Measurements from ENCODE around the gene RBM4B. TPM values are rescaled to one million over a fixed set of nuclear protein-coding genes. Genes with fewer than 3 reads are reported as not detected.

RBM4B gene
- total RNA-seq, 1 experiment from 2014 or later, result 33.6 TPM

DNA sequence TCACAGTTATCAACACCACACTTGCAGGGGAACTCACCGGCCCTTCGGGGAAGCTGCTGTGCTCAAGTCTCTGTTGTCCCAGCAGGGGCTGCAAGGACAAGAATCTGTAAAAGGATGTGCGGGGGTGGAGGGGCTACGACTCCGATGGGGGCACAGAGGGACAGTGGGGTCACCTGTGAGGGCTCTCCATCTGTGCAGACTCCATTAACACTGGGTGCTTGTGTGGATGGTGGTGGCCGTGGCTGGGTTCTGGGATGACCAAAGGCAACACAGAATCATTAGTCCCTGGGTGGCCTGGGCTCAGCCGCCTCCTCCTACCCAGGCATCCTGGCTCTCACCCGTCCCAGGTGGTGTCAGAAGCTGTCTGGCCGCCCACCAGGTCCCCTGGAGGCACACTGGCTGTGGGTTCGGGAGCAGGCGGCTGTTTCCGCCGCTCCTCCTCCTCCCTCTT lies 10.2 kb upstream of the RBM4B start:
- intact Hi-C loops (cut with micrococcal nuclease; ENCODE audit: unreplicated experiment), result no loop called here
- in situ Hi-C loops (cut with HindIII; ENCODE audit: low pct_unique_long_range_greater_than_20kb, low sequenced_read_pairs), result no loop called here
- no TSS peak for BruUV-seq (replicated peaks)
- DNase-seq (ENCODE audit: low read depth, low spot score) (no peak), ATAC-seq (no peak)
- Histone ChIP-seq H3K9me3 (ENCODE audit: control insufficient read depth, insufficient read depth, low read depth, low read length) (no peaks in the 10 kb centered on the region), H3K27ac (ENCODE audit: low read length) (no peak overlapping the region), H3K36me3 (ENCODE audit: control insufficient read depth, insufficient read depth, low read length) (no peaks in the 10 kb centered on the region), H3K4me3 (ENCODE audit: low read depth in 2 of 2, low read length in 2 of 2) (no peak overlapping the region), H3K4me1 (ENCODE audit: control insufficient read depth, insufficient read depth, low read length) (no peaks in the 10 kb centered on the region), H3K27me3 (ENCODE audit: control insufficient read depth, insufficient read depth, low read length) (no peaks in the 10 kb centered on the region)
- POLR2A ChIA-PET, result interaction anchor here (0.6 kb wide), 1 partner anchor 291 kb away, joined by 4 read pairs; no protein-coding TSS in a partner anchor
- CTCF ChIA-PET, result no interaction called here
- TF ChIP-seq TCF7L2 (IDR thresholded peaks at IDR 0.05; ENCODE audit: low read depth, low read length), result no peak
- TF ChIP-seq POLR2AphosphoS5 (IDR thresholded peaks at IDR 0.05; ENCODE audit: low read depth, low read length), result no peak
- TF ChIP-seq, protein P1, sequence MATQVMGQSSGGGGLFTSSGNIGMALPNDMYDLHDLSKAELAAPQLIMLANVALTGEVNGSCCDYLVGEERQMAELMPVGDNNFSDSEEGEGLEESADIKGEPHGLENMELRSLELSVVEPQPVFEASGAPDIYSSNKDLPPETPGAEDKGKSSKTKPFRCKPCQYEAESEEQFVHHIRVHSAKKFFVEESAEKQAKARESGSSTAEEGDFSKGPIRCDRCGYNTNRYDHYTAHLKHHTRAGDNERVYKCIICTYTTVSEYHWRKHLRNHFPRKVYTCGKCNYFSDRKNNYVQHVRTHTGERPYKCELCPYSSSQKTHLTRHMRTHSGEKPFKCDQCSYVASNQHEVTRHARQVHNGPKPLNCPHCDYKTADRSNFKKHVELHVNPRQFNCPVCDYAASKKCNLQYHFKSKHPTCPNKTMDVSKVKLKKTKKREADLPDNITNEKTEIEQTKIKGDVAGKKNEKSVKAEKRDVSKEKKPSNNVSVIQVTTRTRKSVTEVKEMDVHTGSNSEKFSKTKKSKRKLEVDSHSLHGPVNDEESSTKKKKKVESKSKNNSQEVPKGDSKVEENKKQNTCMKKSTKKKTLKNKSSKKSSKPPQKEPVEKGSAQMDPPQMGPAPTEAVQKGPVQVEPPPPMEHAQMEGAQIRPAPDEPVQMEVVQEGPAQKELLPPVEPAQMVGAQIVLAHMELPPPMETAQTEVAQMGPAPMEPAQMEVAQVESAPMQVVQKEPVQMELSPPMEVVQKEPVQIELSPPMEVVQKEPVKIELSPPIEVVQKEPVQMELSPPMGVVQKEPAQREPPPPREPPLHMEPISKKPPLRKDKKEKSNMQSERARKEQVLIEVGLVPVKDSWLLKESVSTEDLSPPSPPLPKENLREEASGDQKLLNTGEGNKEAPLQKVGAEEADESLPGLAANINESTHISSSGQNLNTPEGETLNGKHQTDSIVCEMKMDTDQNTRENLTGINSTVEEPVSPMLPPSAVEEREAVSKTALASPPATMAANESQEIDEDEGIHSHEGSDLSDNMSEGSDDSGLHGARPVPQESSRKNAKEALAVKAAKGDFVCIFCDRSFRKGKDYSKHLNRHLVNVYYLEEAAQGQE (IDR thresholded peaks at IDR 0.05; ENCODE audit: insufficient read depth in 1 of 2, low read depth in 2 of 2, low read length in 1 of 2), result no peak
- TF ChIP-seq, protein P2, sequence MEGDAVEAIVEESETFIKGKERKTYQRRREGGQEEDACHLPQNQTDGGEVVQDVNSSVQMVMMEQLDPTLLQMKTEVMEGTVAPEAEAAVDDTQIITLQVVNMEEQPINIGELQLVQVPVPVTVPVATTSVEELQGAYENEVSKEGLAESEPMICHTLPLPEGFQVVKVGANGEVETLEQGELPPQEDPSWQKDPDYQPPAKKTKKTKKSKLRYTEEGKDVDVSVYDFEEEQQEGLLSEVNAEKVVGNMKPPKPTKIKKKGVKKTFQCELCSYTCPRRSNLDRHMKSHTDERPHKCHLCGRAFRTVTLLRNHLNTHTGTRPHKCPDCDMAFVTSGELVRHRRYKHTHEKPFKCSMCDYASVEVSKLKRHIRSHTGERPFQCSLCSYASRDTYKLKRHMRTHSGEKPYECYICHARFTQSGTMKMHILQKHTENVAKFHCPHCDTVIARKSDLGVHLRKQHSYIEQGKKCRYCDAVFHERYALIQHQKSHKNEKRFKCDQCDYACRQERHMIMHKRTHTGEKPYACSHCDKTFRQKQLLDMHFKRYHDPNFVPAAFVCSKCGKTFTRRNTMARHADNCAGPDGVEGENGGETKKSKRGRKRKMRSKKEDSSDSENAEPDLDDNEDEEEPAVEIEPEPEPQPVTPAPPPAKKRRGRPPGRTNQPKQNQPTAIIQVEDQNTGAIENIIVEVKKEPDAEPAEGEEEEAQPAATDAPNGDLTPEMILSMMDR (IDR thresholded peaks at IDR 0.05), result no peak
- TF ChIP-seq SIN3A (IDR thresholded peaks at IDR 0.05; ENCODE audit: borderline replicate concordance, insufficient read depth, low read depth, low read length), result no peak

DNA sequence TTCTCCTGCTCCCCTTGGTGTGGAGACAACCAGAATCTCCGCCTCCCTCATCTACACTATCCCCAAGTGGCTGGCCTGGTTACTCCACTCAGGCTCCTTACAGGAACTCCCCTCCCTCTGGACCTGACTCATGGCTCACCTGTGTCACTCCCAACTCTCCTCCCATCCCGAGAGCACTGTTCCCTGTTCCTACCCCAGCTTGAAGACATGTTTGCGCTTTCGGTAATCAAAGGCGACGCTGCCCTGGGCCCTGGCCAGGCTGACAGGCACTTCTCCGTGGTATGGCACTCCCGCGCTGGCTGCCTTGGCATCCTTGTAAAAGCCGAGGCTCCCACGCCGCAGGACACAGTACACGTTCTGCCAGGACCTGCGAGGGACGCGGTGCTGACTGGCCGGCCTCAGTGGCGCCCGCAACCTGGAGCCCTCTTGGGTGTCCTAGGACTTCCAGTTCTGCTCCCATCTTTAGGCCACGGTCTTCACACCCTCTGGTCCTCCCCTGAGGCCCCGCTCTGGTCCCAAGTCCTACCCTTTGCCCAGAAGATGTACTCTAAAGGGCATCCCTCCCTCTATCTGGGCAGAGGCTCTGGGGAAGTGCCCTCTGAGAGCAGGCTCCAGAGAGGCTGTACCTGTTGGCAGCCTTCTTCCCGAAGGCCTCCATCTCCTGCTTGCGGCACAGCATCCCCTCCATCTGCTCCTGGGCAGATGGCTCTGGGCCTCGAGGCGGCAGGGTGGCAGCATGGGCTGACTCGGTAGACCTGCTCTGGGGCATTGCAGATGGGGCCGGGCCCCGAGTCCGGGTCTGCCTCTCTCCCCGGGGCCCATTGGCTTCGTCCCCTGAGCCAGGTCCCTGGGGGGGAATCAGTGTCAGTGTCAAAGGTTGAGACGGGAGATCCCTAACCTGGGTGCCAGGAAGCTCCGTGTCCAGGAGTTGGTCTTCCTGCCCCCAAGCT lies 9.4 kb upstream of the RBM4B start:
- Histone ChIP-seq H3K36me3 (ENCODE audit: control insufficient read depth, insufficient read depth, low read length) (no peaks in the 10 kb centered on the region), H3K9me3 (ENCODE audit: control insufficient read depth, insufficient read depth, low read depth, low read length) (no peaks in the 10 kb centered on the region), H3K27ac (ENCODE audit: low read length) (no peak overlapping the region), H3K4me1 (ENCODE audit: control insufficient read depth, insufficient read depth, low read length) (no peaks in the 10 kb centered on the region), H3K27me3 (ENCODE audit: control insufficient read depth, insufficient read depth, low read length) (no peaks in the 10 kb centered on the region), H3K4me3 (ENCODE audit: low read depth in 2 of 2, low read length in 2 of 2) (no peak overlapping the region)
- in situ Hi-C loops (cut with HindIII; ENCODE audit: low pct_unique_long_range_greater_than_20kb, low sequenced_read_pairs) (no loop called here), intact Hi-C loops (cut with micrococcal nuclease; ENCODE audit: unreplicated experiment) (no loop called here)
- no peak for DNase-seq (ENCODE audit: low read depth, low spot score)
- 0 out of 2 replicates have a peak, but pooled peaks have one; percentile 9 for ATAC-seq
- ChIA-PET POLR2A (interaction anchor here (0.6 kb wide), 1 partner anchor 290 kb away, joined by 4 read pairs; no protein-coding TSS in a partner anchor), CTCF (no interaction called here)
- TF ChIP-seq SIN3A (IDR thresholded peaks at IDR 0.05; ENCODE audit: borderline replicate concordance, insufficient read depth, low read depth, low read length) (no peak), TCF7L2 (IDR thresholded peaks at IDR 0.05; ENCODE audit: low read depth, low read length) (no peak), POLR2AphosphoS5 (IDR thresholded peaks at IDR 0.05; ENCODE audit: low read depth, low read length) (no peak)
- TF ChIP-seq, protein P2 (IDR thresholded peaks at IDR 0.05), result no peak
- TF ChIP-seq, protein P1 (IDR thresholded peaks at IDR 0.05; ENCODE audit: insufficient read depth in 1 of 2, low read depth in 2 of 2, low read length in 1 of 2), result no peak
- no TSS peak for BruUV-seq (replicated peaks)
